Adrenal gland (tissue), 12 donors: ENCODE data around the gene BTN1A1. TPM values are rescaled to one million over a fixed set of nuclear protein-coding genes. Genes with fewer than 3 reads are reported as not detected.
"Not testable (repeated sequence)": the region's sequence is repeated elsewhere in the genome, so short reads cannot be mapped to it uniquely, and the experiment has no call there.

Experiments used
- DNase-seq, 7 donors: peaks; one replicate each; pipeline ENCODE4 v3.0.0-alpha.2; 2019 to 2020
- H3K27ac ChIP-seq, 5 donors: fragments of 200-600 bp; sonication (generic) in 4 of 5; 1 replicate in 3 of 5; 2 replicates in 2 of 5; pipeline versions ENCODE4 v1.5.1 to v1.8.0; 2016 to 2020; ENCODE audit warnings: mild to moderate bottlenecking in 1 of 5
- H3K27me3 ChIP-seq: fragments of 200-600 bp; 2 replicates; pipeline ENCODE4 v1.8.0; 2021
- H3K36me3 ChIP-seq, 2 donors: fragments of 200-600 bp; replicated peaks in 1 of 2; 1 replicate in 1 of 2; 2 replicates in 1 of 2; pipeline versions ENCODE4 v1.5.1 to v1.8.0; 2018 to 2022
- H3K4me1 ChIP-seq, 2 donors: fragments of 200-600 bp; replicated peaks in 1 of 2; 1 replicate in 1 of 2; 2 replicates in 1 of 2; pipeline versions ENCODE4 v1.5.1 to v1.8.0; 2018 to 2021
- H3K4me3 ChIP-seq, 4 donors: fragments of 200-600 bp; sonication (generic) in 3 of 4; one replicate each; pipeline ENCODE4 v1.5.1; 2016 to 2018
- H3K9me3 ChIP-seq, 3 donors: fragments of 200-600 bp; sonication (generic) in 1 of 3; replicated peaks in 1 of 3; 1 replicate in 2 of 3; 2 replicates in 1 of 3; pipeline versions ENCODE4 v1.5.1 to v1.8.0; 2016 to 2021
- POLR2A ChIP-seq, 2 donors: fragments of 450-650 bp; IDR thresholded peaks; one replicate each; pipeline ENCODE4 v1.6.1; 2017; ENCODE audit warnings: antibody characterized with exemption in 2 of 2, mild to moderate bottlenecking in 2 of 2, moderate library complexity in 1 of 2
- WGBS, 4 donors: extraction: QIAGEN DNeasy Blood & Tissue Kit in 2 of 4; methylation state at CpG; one replicate each; pipeline versions ENCODE4 v1.1.5 to v1.1.7; 2013 to 2017; 5-methylcytosine and 5-hydroxymethylcytosine counted together
- intact Hi-C, 2 donors: fragments of 100-400 bp; cut with DNase I; formaldehyde crosslinking; loops; one replicate each; pipeline versions ENCODE4 v1.14.1 to v1.15.0; 2022 to 2023
- polyA plus RNA-seq, 3 donors: library from polyadenylated mRNA; stranded (reverse); fragments of 200-250 nt in 2 of 3; fragments of 350-450 nt in 1 of 3; fragmentation: Illumina TruSeq in 1 of 3; extraction: RNeasy Lipid Tissue Mini Kit (QIAGEN cat#74804) in 1 of 3; gene quantifications; one replicate each; pipeline ENCODE4 v1.2.3, GENCODE V29; 2013 to 2014
- total RNA-seq, 9 donors: library from RNA; depleted of rRNA in 4 of 9; stranded (reverse); fragments of >200 nt in 4 of 9; fragments of 120-200 nt in 1 of 9; fragmentation: NEBNext Ultra II Directional in 1 of 9; extraction: Animal tissue kit (Norgen Biotek cat#: 25700) in 1 of 9; gene quantifications; one replicate each; pipeline versions ENCODE4 v1.1.0 to v1.2.4, GENCODE V29; 2013 to 2023
- TF ChIP-seq, protein P1 (sequence below), 6 experiments: fragments of 450-650 bp in 4 of 6; fragments of 200-600 bp in 2 of 6; sonication (generic) in 1 of 6; IDR thresholded peaks; 1 replicate in 5 of 6; 2 replicates in 1 of 6; pipeline versions ENCODE4 v1.5.1 to v1.8.0; 2016 to 2021; ENCODE audit warnings: antibody characterized with exemption in 6 of 6, mild to moderate bottlenecking in 2 of 6, moderate library complexity in 1 of 6
- donor health status: healthy with polysubstance abuse.
- donor health status: Bipolar disorder and iron deficiency.
- donor health status: DM: yes; HTN: yes; CAD: no.
- donor health status: DM: no; HTN: no; CAD: no.
- donor health status: DM: no; HTN: no; CAD: no.
- donor health status: DM: yes; HTN: yes; CAD: no.

Gene BTN1A1
- total and polyA plus RNA-seq, 12 donors, result 0.28 TPM; not detected in 11

DNA sequence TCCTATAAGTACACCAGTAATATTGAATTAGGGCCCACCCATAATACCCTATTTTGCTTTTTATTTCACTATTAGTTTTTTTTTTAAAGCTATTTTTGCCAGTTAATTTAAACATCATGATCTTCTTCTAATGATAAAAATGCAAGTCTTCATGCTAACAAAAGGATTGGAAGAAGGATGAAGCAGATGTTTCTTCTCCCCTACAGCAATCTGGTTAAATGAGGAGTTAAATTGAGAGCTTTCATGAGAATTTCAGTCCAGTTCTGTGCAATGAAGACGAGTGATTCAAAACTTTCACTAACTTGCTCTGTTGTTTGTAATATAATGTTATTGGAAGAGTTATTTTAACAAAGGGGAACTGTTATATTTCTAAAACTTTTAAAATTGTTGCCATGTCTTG, 41.5 kb downstream of the BTN1A1 start:
- intact Hi-C loops, result no loop called here
- 64 to 74% (median 72%) methylated on average over 1 of the region's 1 CpG for WGBS, 4 donors
- no peak for DNase-seq
- no peaks in the 10 kb centered on the region for H3K27me3 ChIP-seq
- peaks cover 0 to 17% of the 10 kb centered on the region in 2 donors for H3K36me3 ChIP-seq
- no peaks in the 10 kb centered on the region for H3K9me3 ChIP-seq
- TF ChIP-seq, protein P1, sequence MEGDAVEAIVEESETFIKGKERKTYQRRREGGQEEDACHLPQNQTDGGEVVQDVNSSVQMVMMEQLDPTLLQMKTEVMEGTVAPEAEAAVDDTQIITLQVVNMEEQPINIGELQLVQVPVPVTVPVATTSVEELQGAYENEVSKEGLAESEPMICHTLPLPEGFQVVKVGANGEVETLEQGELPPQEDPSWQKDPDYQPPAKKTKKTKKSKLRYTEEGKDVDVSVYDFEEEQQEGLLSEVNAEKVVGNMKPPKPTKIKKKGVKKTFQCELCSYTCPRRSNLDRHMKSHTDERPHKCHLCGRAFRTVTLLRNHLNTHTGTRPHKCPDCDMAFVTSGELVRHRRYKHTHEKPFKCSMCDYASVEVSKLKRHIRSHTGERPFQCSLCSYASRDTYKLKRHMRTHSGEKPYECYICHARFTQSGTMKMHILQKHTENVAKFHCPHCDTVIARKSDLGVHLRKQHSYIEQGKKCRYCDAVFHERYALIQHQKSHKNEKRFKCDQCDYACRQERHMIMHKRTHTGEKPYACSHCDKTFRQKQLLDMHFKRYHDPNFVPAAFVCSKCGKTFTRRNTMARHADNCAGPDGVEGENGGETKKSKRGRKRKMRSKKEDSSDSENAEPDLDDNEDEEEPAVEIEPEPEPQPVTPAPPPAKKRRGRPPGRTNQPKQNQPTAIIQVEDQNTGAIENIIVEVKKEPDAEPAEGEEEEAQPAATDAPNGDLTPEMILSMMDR (IDR thresholded peaks at IDR 0.05), result no peak
- no peak for TF ChIP-seq POLR2A (IDR thresholded peaks at IDR 0.05)
- no peak overlapping the region for H3K27ac ChIP-seq
- H3K4me1 ChIP-seq, result peaks cover 0 to 18% of the 10 kb centered on the region in 2 donors
- H3K4me3 ChIP-seq, result no peak overlapping the region

DNA sequence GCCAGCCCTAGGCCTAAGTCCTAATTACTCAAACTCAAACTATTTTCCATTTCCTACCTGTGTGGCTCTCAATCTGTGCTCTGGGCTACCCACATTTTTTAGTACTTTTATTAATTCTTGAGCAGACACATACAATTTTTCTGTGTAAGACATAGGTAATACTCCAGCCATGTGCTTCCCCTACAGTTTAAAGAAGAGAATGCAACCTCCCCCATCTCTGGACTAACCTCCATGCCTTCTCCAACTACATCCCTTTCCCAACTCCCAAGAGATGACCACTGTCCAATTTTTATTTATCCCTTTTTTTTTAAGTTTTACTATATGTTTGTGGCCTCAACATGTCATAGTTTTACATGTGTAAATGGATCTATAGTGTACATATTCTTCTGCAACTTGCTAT, 43.9 kb downstream of the BTN1A1 start:
- Histone ChIP-seq H3K27me3 (no peaks in the 10 kb centered on the region), H3K9me3 (no peaks in the 10 kb centered on the region), H3K27ac (no peak overlapping the region), H3K36me3 (peaks cover 0 to 17% of the 10 kb centered on the region in 2 donors), H3K4me3 (no peak overlapping the region), H3K4me1 (peaks cover 0 to 10% of the 10 kb centered on the region in 2 donors)
- DNase-seq, result no peak
- TF ChIP-seq, protein P1 (IDR thresholded peaks at IDR 0.05), result peak in 4 of 6 experiments; percentile 23 to 39 (median 32)
- no peak for TF ChIP-seq POLR2A (IDR thresholded peaks at IDR 0.05)
- intact Hi-C loops, result no loop called here

DNA sequence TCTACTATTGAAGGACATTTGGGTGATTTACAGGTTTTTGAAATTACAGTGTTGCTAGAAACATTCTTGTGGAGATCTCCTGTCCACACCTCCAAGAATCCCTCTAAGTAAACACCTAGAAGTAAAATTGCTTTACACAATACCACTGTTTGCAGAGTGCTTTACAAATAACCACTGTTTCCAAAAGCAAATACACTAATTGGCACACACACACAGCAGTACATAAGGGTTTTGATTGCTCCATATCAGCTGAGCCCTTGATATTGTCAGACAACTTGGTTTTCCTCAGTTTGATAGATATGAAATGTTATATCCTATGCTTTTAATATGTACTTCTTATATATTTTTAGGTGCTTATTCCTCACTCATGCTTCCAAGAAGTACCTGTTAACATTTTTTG, 44.4 kb downstream of the BTN1A1 start:
- H3K27me3 ChIP-seq, result no peaks in the 10 kb centered on the region

DNA sequence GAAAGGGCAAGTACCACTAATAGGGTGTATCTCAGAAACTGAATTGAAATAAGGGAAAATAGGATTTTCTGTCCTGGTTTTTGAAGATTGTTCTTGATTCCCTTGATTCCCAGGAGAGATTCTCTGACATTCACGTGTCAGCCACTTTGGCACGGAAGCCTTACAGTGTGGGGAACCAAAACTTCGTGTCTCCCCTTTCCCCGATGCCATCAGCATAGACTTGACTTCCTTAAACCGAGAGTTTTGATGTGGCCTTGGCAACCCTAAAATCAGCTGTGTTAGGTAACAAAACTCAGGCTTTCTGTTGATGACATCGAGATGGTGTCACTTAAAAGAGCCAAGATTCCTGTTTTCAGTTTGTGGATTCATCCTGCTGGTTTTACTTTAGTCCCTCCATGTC, 45.5 kb downstream of the BTN1A1 start:
- H3K4me3 ChIP-seq, result no peak overlapping the region
- DNase-seq, result no peak
- H3K9me3 ChIP-seq, result no peaks in the 10 kb centered on the region
- WGBS, 4 donors, result 82 to 84% (median 84%) methylated on average over 6 of the region's 6 CpGs
- H3K36me3 ChIP-seq, result peaks cover 0 to 17% of the 10 kb centered on the region in 2 donors
- H3K27me3 ChIP-seq, result no peaks in the 10 kb centered on the region
- intact Hi-C loops, result no loop called here
- TF ChIP-seq, protein P1 (IDR thresholded peaks at IDR 0.05), result no peak
- no peaks in the 10 kb centered on the region for H3K4me1 ChIP-seq
- no peak overlapping the region for H3K27ac ChIP-seq

More for the DNA sequence above, 44.4 kb downstream of the BTN1A1 start:
- TF ChIP-seq, protein P1 (IDR thresholded peaks at IDR 0.05), result no peak
- no peak for TF ChIP-seq POLR2A (IDR thresholded peaks at IDR 0.05)
- no peak overlapping the region for H3K4me3 ChIP-seq
- H3K36me3 ChIP-seq, result peaks cover 0 to 17% of the 10 kb centered on the region in 2 donors
- DNase-seq, result no peak
- no peaks in the 10 kb centered on the region for H3K9me3 ChIP-seq
- H3K27ac ChIP-seq, result no peak overlapping the region
- peaks cover 0 to 6% of the 10 kb centered on the region in 2 donors for H3K4me1 ChIP-seq
- intact Hi-C loops, result no loop called here

DNA sequence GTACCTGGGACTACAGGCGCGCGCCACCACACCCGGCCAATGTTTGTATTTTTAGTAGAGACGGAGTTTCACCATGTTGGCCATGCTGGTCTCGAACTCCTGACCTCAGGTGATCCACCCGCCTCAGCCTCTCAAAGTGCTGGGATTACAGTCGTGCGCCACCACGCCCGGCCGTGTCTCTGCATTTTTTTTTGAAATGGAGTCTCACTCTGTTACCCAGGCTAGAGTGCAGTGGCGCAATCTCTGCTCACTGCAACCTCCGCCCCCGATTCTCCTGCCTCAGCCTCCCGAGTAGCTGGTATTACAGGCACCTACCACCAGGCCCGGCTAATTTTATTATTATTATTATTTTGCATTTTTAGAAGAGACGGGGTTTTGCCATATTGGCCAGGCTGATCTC, 47.3 kb downstream of the BTN1A1 start:
- H3K27me3 ChIP-seq, H3K4me3 ChIP-seq, intact Hi-C loops, H3K9me3 ChIP-seq, H3K27ac ChIP-seq, DNase-seq, H3K4me1 ChIP-seq: not testable (repeated sequence)
- WGBS, 4 donors, result 92 to 96% (median 95%) methylated on average over 18 of the region's 18 CpGs
- H3K36me3 ChIP-seq, result peaks cover 0 to 17% of the 10 kb centered on the region in 2 donors
